ENCODE results near the gene PPA2. TPM values are rescaled to one million over a fixed set of nuclear protein-coding genes. Genes with fewer than 3 reads are reported as not detected.

Gene PPA2
- total RNA-seq, 4 donors from 2014 or later, result 46.2 to 164 (median 84.6) TPM

DNA sequence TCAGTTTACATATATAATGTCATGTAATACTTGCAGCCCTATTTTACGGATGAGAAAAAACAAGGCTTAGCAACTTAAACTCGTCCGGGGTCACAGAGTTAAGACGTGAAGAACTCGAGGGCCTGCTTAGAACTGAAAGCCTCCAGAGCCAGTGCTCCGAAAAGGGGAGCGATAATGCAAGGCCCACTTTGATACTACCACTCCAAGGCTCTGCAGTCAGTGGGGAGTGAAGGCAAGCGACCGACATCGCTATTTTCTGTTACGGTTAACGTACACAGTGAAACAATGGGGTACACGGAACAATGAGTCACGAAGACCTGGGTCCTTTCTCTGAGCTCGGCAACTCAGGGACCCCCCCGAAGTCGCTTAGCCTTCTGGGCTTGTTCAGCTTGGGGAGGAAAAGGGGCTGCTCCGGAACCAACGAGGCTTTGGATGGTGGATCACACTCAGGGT is 965 bp downstream of the PPA2 start:
- in situ Hi-C loops (cut with MboI; ENCODE audit: low pct_ligation_motif_present in 1 of 4, low pct_unique_long_range_greater_than_20kb in 1 of 4, low sequenced_read_pairs in 3 of 4), result loop anchor here in 1 of 4 donors (10.0 kb wide), 1 partner anchor 328 kb away; the partner anchor contains the start of gene TET2
- intact Hi-C loops (cut with DNase I; ENCODE audit: low total_unique reads), result no loop called here

DNA sequence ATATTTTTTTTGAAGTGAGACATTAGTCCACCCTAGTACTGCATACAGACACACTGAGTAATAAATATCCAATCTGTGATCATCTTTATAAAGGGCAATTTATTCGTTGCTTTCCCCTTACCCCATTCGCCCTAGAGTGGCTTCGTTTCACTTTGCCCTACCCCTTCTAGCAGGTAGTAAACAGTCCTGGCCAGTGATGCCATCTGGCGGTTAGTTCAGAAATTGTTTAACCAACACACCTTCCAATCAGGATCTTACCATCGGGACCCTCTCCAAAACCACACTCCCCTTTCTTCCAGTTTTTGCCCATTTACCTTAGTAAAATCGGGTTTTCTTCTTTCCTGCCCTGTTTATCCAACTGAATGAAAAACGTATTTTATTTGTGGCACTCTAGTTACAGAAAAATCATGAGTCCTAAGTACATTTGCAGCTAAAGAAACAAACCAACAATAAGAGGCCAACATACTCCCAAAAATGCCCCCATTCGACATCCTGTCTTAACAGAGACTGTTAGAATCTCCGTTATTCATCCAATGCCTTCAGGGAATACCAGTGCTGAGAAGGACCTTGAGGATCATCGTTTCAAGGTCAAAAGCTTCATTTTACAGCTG is 2.2 kb downstream of the PPA2 start:
- intact Hi-C loops (cut with DNase I; ENCODE audit: low total_unique reads), result loop anchor here (1.0 kb wide), 1 partner anchor 326 kb away; no protein-coding TSS in a partner anchor
- peaks cover 11 to 41% (median 22%) of the 10 kb centered on the region in 4 donors for H3K4me1 ChIP-seq
- no peaks in the 10 kb centered on the region for H3K27me3 ChIP-seq
- H3K9me3 ChIP-seq, result no peaks in the 10 kb centered on the region
- peak; percentile 78 for DNase-seq
- in situ Hi-C loops (cut with MboI; ENCODE audit: low pct_ligation_motif_present in 1 of 4, low pct_unique_long_range_greater_than_20kb in 1 of 4, low sequenced_read_pairs in 3 of 4), result loop anchor here in 1 of 4 donors (10.0 kb wide), 1 partner anchor 327 kb away; the partner anchor contains the start of gene TET2
- WGBS, 2 donors (ENCODE audit: low coverage in 1 of 2), result 5 to 13% methylated on average over 7 to 10 of the region's 10 CpGs
- peak overlapping the region in 2 of 4 donors; percentile 83 to 85 for H3K4me3 ChIP-seq
- no peak for TF ChIP-seq EP300 (IDR thresholded peaks at IDR 0.05; ENCODE audit: low read depth)
- TF ChIP-seq, protein P1, sequence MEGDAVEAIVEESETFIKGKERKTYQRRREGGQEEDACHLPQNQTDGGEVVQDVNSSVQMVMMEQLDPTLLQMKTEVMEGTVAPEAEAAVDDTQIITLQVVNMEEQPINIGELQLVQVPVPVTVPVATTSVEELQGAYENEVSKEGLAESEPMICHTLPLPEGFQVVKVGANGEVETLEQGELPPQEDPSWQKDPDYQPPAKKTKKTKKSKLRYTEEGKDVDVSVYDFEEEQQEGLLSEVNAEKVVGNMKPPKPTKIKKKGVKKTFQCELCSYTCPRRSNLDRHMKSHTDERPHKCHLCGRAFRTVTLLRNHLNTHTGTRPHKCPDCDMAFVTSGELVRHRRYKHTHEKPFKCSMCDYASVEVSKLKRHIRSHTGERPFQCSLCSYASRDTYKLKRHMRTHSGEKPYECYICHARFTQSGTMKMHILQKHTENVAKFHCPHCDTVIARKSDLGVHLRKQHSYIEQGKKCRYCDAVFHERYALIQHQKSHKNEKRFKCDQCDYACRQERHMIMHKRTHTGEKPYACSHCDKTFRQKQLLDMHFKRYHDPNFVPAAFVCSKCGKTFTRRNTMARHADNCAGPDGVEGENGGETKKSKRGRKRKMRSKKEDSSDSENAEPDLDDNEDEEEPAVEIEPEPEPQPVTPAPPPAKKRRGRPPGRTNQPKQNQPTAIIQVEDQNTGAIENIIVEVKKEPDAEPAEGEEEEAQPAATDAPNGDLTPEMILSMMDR (IDR thresholded peaks at IDR 0.05), result peak; percentile 68 to 81 (median 69)
- no peaks in the 10 kb centered on the region for H3K36me3 ChIP-seq
- H3K27ac ChIP-seq, result peak overlapping the region; percentile 98 to 100 (median 98)

More for the DNA sequence above, 965 bp downstream of the PPA2 start:
- no peaks in the 10 kb centered on the region for H3K9me3 ChIP-seq
- peaks cover 11 to 41% (median 22%) of the 10 kb centered on the region in 4 donors for H3K4me1 ChIP-seq
- no peaks in the 10 kb centered on the region for H3K36me3 ChIP-seq
- no peak for DNase-seq
- no peak for TF ChIP-seq EP300 (IDR thresholded peaks at IDR 0.05; ENCODE audit: low read depth)
- no peak for TF ChIP-seq POLR2AphosphoS5 (IDR thresholded peaks at IDR 0.05)
- TF ChIP-seq, protein P1 (IDR thresholded peaks at IDR 0.05), result no peak
- TF ChIP-seq POLR2A (IDR thresholded peaks at IDR 0.05), result no peak
- peak overlapping the region; percentile 83 to 94 (median 90) for H3K4me3 ChIP-seq
- H3K27ac ChIP-seq, result peak overlapping the region; percentile 98 to 100 (median 98)
- H3K27me3 ChIP-seq, result no peaks in the 10 kb centered on the region
- WGBS, 2 donors (ENCODE audit: low coverage in 1 of 2), result 2 to 60% methylated on average over 1 to 19 of the region's 19 CpGs

DNA sequence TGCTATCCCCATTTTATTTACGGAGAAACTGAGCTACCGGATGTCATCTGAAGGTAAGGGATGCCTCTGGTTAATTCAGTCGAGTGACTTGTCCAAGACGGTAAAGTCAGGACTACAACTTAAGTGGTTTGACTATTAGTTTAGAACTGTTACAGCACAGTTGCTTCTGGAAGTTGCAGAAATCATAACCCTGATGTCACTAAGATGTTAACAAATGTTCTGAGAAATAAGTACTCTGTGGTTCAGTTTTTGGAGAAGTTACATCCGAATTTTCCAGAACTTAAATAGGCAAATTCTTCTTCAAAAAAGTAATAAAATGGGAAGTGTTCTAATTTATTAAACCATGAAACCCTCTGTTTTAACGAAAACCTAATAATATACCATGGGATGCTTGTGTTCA is 3.1 kb downstream of the PPA2 start:
- no peak for TF ChIP-seq POLR2AphosphoS5 (IDR thresholded peaks at IDR 0.05)
- TF ChIP-seq, protein P1 (IDR thresholded peaks at IDR 0.05), result no peak
- TF ChIP-seq POLR2A (IDR thresholded peaks at IDR 0.05), result no peak
- TF ChIP-seq EP300 (IDR thresholded peaks at IDR 0.05; ENCODE audit: low read depth), result no peak
- no peak for DNase-seq
- H3K9me3 ChIP-seq, result no peaks in the 10 kb centered on the region
- WGBS, 2 donors (ENCODE audit: low coverage in 1 of 2), result 77% methylated on average over 6 of the region's 6 CpGs
- no peaks in the 10 kb centered on the region for H3K36me3 ChIP-seq
- intact Hi-C loops (cut with DNase I; ENCODE audit: low total_unique reads), result loop anchor here (1.0 kb wide), 1 partner anchor 325 kb away; no protein-coding TSS in a partner anchor
- H3K4me3 ChIP-seq, result no peak overlapping the region
- peaks cover 11 to 41% (median 22%) of the 10 kb centered on the region in 4 donors for H3K4me1 ChIP-seq
- H3K27ac ChIP-seq, result no peak overlapping the region
- H3K27me3 ChIP-seq, result no peaks in the 10 kb centered on the region
- in situ Hi-C loops (cut with MboI; ENCODE audit: low pct_ligation_motif_present in 1 of 4, low pct_unique_long_range_greater_than_20kb in 1 of 4, low sequenced_read_pairs in 3 of 4), result loop anchor here in 1 of 4 donors (10.0 kb wide), 1 partner anchor 326 kb away; the partner anchor contains the start of gene TET2

DNA sequence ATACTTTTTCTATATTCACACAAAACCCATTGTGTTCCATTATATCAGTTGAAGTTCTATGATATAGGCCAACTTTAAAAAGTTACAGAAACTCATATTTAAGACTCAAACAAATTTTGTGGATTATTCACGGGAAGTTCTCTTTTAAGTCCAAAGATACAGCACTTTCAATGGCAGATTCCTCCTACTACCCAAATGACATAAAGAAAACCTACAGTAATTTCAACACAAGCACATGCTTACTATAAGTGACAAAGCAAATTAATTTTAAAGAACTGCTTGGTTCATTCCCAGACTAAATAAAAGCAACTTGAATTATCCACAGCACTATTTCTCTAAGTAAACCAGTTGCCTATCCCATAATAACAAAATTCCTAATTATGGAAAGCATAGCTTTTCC is 4.1 kb downstream of the PPA2 start:
- Histone ChIP-seq H3K27ac (no peak overlapping the region), H3K27me3 (no peaks in the 10 kb centered on the region), H3K36me3 (no peaks in the 10 kb centered on the region), H3K9me3 (no peaks in the 10 kb centered on the region), H3K4me1 (peaks cover 11 to 41% (median 22%) of the 10 kb centered on the region in 4 donors), H3K4me3 (no peak overlapping the region)
- in situ Hi-C loops (cut with MboI; ENCODE audit: low pct_ligation_motif_present in 1 of 4, low pct_unique_long_range_greater_than_20kb in 1 of 4, low sequenced_read_pairs in 3 of 4) (loop anchor here (5.0 to 10.0 kb wide), 3 partner anchors 325 to 335 kb away; partner anchors contain the start of gene TET2 (in 1 of the 4)), intact Hi-C loops (cut with DNase I; ENCODE audit: low total_unique reads) (loop anchor here (2.0 kb wide), 1 partner anchor 329 kb away; no protein-coding TSS in a partner anchor)
- no peak for DNase-seq
- WGBS, 2 donors (ENCODE audit: low coverage in 1 of 2), result 85 to 91% methylated on average over 1 of the region's 1 CpG
- no peak for TF ChIP-seq POLR2A (IDR thresholded peaks at IDR 0.05)
- TF ChIP-seq, protein P1 (IDR thresholded peaks at IDR 0.05), result no peak

Data from transverse colon (tissue), 4 donors.